Stimulated activated naive CD8-positive, alpha-beta T cell treated with anti-CD3 and anti-CD28 coated beads, Interleukin-15, amount 100 ng/mL, for 72 hours (primary cell): ENCODE data around the gene FOXN3.
"Not testable (repeated sequence)": the region's sequence is repeated elsewhere in the genome, so short reads cannot be mapped to it uniquely, and the experiment has no call there.

ENCODE experiments used
- ATAC-seq: fragments of 150-1000 bp; cut with Tn5 transposase; 2 replicates; pipeline ENCODE4 v1.10.0; 2021; ENCODE audit warnings: mild to moderate bottlenecking, moderate library complexity
- DNase-seq, 2 donors: peaks; one replicate each; pipeline ENCODE4 v3.0.0; 2021 to 2022
- H3K27ac Mint-ChIP-seq, 2 donors: one replicate each; pipeline ENCODE4 v1.8.0; 2022; ENCODE audit warnings: mild to moderate bottlenecking in 2 of 2, mixed read lengths in 2 of 2, moderate library complexity in 2 of 2
- H3K27me3 Mint-ChIP-seq: one replicate; pipeline ENCODE4 v1.8.0; 2022; ENCODE audit warnings: mixed read lengths
- H3K4me1 Mint-ChIP-seq: one replicate; pipeline ENCODE4 v1.8.0; 2022; ENCODE audit warnings: mild to moderate bottlenecking, mixed read lengths
- H3K4me3 Mint-ChIP-seq, 2 donors: one replicate each; pipeline ENCODE4 v1.8.0; 2022; ENCODE audit warnings: mild to moderate bottlenecking in 2 of 2, mixed read lengths in 2 of 2, moderate library complexity in 1 of 2
- H3K9me3 Mint-ChIP-seq, 2 donors: one replicate each; pipeline ENCODE4 v1.8.0; 2022; ENCODE audit warnings: mixed read lengths in 2 of 2

Gene FOXN3

DNA sequence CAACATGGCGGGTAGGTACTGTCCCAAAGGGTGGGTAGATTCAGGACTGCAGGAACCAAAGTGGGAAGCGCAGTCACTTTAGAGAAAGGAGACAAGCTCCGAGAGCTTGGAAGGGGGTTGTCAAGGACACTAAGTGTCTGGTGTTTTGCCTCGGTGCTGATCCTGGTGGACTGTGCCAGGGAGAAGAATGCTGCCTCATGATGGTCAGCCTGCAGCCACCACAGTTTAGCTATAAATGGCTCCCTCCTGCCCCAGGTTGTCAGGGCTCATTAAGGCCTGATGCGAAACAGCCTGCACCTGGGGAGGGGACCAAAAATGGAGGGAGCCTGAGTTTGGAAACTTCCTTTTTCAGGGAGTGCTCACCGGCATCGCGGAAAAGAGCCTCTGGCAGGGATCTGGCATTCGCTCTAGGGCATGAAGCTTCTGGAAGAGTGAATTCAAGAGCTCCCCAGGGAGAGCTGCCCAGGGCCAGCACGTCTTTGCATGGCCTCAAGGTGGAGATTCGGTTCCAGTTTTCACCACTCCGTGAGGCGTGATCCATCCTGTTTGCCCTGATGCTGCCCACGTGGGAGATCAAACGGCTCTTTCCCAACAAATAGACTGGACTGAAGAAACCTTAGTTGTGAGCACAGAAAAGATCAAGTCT, 164.0 kb downstream of the FOXN3 start:
- ATAC-seq (no peak), DNase-seq (no peak)
- H3K4me1 Mint-ChIP-seq: peaks cover 69% of the 10 kb centered on the region
- H3K27me3 Mint-ChIP-seq: no peaks in the 10 kb centered on the region
- no peak overlapping the region for H3K4me3 Mint-ChIP-seq
- H3K9me3 Mint-ChIP-seq: peaks cover 7 to 10% of the 10 kb centered on the region in 2 donors
- H3K27ac Mint-ChIP-seq: no peak overlapping the region

DNA sequence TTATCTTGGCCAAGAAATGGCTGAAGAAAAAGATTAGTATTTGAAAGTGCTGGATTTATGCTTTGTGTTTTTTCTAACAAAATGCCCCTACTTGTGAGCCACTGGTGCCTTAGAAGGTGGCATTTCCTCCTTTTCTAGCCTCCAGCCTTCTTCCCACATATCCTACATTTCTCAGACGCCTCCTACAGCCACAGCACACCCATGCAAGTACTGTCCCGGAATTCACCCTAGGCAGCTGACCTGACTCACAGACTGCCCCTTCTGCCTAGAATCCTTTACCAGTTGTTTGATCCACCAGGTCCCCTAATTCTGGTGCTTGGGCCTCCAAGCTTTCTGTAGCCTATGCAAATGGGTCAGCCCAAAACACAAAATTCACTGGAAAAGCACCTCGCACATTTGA, 166.0 kb downstream of the FOXN3 start:
- ATAC-seq (no peak), DNase-seq (no peak)
- peak overlapping the region in 1 of 2 donors; percentile 19 for H3K27ac Mint-ChIP-seq
- H3K4me3 Mint-ChIP-seq: no peak overlapping the region
- H3K9me3 Mint-ChIP-seq: peaks cover 7 to 10% of the 10 kb centered on the region in 2 donors
- H3K4me1 Mint-ChIP-seq: peaks cover 65% of the 10 kb centered on the region
- H3K27me3 Mint-ChIP-seq: no peaks in the 10 kb centered on the region

DNA sequence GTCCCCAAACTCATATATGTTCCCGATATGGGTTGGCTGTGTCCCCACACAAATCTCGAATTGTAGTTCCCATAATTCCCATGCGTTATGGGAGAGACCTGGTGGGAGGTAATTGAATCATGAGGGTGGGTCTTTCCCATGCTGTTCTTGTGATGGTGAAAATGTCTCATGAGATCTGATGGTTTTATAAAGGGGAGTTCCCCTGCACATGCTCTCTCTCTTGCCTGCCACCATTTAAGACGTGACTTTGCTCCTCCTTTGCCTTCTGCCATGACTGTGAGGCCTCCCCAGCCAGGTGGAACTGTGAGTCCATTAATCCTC, 166.4 kb downstream of the FOXN3 start:
- H3K27me3 Mint-ChIP-seq, DNase-seq, H3K4me3 Mint-ChIP-seq, ATAC-seq: not testable (repeated sequence)
- Mint-ChIP-seq H3K9me3 (peaks cover 7 to 10% of the 10 kb centered on the region in 2 donors), H3K4me1 (peaks cover 61% of the 10 kb centered on the region), H3K27ac (peak overlapping the region in 1 of 2 donors; percentile 19)

DNA sequence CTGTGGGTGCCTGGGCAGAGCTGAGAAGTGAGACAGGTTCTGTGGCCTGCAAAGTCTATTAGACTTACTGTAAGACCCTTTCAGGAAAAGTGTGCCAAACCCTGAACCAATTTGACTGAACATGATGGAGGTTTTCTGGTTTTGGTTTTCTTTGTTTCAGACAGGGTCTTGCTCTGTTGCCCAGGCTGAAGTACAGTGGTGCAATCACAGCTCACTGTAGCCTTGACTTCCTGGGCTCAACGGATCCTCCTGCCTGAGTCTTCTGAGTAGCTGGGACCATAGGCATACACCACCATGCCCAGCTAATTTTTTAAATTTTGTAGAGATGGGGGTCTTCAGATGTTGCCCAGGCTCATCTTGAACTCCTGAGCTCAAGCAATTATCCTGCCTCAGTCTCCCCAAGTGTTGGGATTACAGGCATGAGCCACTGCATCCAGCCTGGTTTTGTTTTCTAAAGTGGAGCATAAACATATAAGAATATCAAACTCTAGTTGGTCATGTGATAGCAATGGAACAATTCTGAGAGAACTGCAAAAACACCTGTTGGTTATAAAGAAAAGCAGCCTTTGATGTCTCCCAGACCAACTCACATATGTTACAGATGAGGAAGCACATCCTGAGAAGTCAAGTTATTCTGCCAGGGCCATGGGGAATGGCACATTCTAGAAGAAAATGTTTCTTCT, 166.9 kb downstream of the FOXN3 start:
- Mint-ChIP-seq H3K4me1 (peaks cover 58% of the 10 kb centered on the region), H3K9me3 (peaks cover 7 to 10% of the 10 kb centered on the region in 2 donors), H3K27me3 (no peaks in the 10 kb centered on the region), H3K4me3 (no peak overlapping the region), H3K27ac (no peak overlapping the region)
- no peak for ATAC-seq
- no peak for DNase-seq

DNA sequence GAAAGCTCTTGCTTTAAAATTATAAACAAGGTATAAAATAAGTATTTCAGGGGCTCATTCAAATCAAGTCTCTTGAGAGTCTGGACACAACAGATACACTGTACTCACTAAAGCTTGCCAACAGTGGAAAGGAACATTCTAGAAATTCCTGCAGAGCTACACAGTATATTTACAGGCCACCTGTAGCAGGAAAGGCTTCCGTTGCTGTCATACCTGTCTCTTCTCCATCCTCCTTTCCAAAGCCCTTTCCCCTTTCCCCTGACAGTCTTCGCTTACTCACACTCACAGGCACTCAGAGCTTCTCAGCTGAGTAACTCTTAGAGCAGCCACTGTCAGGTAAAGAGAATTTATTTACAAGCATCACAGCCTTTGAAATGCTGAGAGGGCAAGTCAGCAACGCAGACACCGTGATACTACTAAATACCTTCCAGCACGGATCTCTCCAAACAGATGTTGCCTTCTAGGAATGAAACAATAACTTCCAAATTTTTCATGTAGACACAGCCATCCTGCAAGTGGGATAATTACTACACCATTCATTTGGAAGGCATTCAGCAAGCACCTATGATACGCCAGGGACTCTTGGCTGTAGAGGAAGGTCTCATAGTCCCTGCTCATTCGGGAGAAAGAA, 167.9 kb downstream of the FOXN3 start:
- Mint-ChIP-seq H3K27me3 (no peaks in the 10 kb centered on the region), H3K9me3 (peaks cover 7 to 10% of the 10 kb centered on the region in 2 donors), H3K27ac (no peak overlapping the region), H3K4me1 (peaks cover 60% of the 10 kb centered on the region), H3K4me3 (no peak overlapping the region)
- ATAC-seq (no peak), DNase-seq (no peak)

DNA sequence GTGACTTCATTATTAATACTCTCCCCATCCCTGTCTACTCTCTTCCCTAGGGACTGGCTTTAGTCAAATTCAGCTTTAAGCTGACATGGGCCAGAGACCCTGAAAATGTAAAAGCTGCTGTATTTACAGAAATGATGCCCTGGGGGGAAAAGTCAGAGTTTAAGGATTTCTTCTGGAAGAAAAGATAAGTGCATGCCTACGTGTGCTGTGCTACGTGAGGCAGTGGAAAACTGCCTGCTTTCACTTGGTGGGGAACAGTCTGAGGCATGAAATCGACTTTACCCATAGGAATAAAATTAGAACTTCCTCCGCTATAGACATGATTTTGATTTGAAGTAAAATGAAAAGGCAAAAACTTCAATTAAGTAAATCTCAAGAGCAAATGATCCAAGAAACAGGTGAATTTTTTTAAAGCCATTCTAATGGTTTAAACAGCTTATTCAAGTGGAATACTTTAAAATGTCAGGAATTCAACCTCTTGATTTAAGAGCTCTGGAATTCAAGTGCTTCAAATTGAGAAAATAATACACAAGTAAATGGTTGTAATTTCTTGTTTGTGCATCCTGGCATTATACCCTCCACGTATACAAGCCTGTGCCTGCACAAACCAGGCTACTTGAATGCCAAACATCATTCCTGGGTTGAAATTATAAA, 168.5 kb downstream of the FOXN3 start:
- Mint-ChIP-seq H3K9me3 (peaks cover 7 to 10% of the 10 kb centered on the region in 2 donors), H3K4me1 (peaks cover 60% of the 10 kb centered on the region), H3K4me3 (no peak overlapping the region), H3K27ac (no peak overlapping the region), H3K27me3 (no peaks in the 10 kb centered on the region)
- DNase-seq (no peak), ATAC-seq (no peak)

DNA sequence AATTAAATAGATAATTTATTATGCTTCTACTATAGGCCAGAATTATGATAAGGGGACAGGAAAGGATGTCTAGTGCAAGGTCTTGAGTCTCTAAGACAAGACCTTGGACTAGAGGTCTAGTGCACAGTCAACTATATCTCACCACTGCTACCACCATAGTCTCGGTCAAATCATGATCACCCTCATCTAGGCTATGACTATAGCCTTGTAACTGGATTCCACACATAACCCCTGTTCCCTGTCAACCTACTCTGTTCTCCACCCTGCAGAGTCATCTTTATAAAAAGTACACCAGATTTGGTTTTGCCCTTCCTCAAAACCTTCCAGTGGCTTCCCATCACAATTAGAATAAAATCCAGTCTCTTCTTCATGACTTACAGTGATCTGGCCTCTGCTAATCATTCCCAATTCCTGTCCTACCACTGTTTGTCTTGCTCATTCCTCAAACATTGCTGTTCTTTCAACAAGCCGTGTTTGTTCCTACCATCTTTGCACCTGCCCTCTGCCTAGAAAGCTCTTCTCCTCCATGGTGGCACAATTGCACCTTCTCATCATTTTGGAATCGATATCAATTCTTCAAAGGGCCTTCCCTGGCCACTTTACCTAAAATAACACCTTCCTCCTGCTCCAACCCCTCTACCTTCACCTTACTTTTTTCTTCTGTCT, 169.4 kb downstream of the FOXN3 start:
- H3K9me3 Mint-ChIP-seq: peaks cover 7 to 10% of the 10 kb centered on the region in 2 donors
- DNase-seq (no peak), ATAC-seq (no peak)
- no peak overlapping the region for H3K4me3 Mint-ChIP-seq
- peak overlapping the region in 1 of 2 donors; percentile 17 for H3K27ac Mint-ChIP-seq
- no peaks in the 10 kb centered on the region for H3K27me3 Mint-ChIP-seq
- peaks cover 58% of the 10 kb centered on the region for H3K4me1 Mint-ChIP-seq

DNA sequence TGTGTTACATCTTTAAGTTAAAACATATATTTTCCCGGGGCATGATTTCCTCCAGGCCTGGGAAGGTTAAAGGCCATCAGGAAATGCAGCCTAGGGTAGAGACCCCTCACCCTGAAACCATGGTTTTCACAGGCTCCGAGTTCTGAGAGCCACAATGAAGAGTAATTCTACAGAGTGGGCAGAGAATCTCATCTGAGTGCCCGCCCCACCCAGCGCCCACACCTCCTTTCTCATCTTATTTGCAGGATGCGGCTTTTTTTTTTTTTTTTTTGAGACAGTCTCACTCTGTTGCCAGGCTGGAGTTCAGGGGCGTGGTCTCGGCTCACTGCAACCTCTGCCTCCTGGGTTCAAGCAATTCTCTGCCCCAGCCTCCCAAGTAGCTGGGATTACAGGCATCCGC, 170.7 kb downstream of the FOXN3 start:
- no peak for DNase-seq
- H3K9me3 Mint-ChIP-seq: peaks cover 7 to 9% of the 10 kb centered on the region in 2 donors
- H3K27ac Mint-ChIP-seq: peak overlapping the region in 1 of 2 donors; percentile 4
- no peak overlapping the region for H3K4me3 Mint-ChIP-seq
- ATAC-seq: no peak
- peaks cover 69% of the 10 kb centered on the region for H3K4me1 Mint-ChIP-seq
- H3K27me3 Mint-ChIP-seq: no peaks in the 10 kb centered on the region

DNA sequence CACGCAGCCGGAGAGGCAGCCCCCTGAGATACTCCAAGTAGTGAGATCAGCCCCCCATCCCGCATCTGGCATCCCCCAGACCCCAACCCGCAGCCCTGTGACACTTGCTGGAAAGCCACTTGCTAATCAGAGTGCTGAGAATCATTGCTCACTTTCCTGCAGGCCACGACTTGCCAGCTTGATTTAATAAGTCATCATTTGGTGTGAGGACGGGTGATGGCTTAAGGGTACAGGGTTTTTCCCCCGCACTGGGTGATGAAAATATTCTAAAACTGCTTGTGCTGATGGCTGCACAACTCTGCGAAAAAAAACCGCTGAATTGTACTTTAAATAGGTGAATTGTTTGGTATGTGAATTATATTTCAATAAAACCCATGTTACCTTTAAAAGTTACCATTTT, 171.2 kb downstream of the FOXN3 start:
- Mint-ChIP-seq H3K4me1 (peaks cover 69% of the 10 kb centered on the region), H3K27me3 (no peaks in the 10 kb centered on the region), H3K4me3 (no peak overlapping the region), H3K9me3 (peaks cover 3 to 4% of the 10 kb centered on the region in 2 donors), H3K27ac (no peak overlapping the region)
- ATAC-seq (no peak), DNase-seq (no peak)

DNA sequence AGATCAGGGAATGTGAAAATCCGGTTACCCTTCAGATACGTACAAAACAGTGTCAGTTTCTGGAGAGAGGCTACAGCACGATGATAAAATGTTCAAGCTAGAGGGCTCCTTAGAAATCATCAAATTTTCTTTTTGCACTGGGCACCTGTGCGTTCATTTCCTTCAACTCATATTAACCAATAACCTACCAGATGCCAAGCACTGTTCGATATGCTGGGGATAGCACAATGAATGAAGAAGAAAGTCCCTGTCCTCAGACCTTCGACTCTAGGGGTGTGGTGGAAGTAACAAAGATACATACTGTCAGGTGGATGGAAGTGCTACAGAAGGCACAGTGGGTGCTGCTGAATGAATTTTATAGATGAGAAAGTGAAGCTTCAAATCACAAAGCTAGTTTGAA, 172.3 kb downstream of the FOXN3 start:
- Mint-ChIP-seq H3K27ac (peak overlapping the region in 1 of 2 donors; percentile 10), H3K4me1 (peaks cover 71% of the 10 kb centered on the region), H3K27me3 (no peaks in the 10 kb centered on the region), H3K9me3 (no peaks in the 10 kb centered on the region), H3K4me3 (no peak overlapping the region)
- ATAC-seq (no peak), DNase-seq (no peak)

DNA sequence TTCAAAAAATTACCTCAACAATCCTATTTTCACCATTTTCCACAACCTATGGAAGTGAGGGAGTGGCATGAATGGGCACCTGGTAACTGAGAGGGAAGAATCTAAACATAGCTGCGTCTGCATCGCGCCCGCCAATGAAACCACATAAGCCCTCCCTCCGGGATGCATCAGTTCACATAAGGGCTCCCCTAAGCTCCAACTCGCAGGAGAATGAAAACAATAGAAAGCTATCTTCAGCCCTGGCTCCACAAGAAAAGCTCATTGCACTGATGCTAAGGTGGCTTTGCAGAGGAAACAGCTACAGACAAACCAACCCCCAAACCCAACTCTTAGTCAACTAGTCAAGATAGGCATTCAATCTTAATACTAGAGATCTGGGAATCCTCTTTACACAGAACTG, 173.3 kb downstream of the FOXN3 start:
- DNase-seq (no peak), ATAC-seq (no peak)
- Mint-ChIP-seq H3K27ac (no peak overlapping the region), H3K4me1 (peaks cover 78% of the 10 kb centered on the region), H3K9me3 (no peaks in the 10 kb centered on the region), H3K4me3 (no peak overlapping the region), H3K27me3 (no peaks in the 10 kb centered on the region)

DNA sequence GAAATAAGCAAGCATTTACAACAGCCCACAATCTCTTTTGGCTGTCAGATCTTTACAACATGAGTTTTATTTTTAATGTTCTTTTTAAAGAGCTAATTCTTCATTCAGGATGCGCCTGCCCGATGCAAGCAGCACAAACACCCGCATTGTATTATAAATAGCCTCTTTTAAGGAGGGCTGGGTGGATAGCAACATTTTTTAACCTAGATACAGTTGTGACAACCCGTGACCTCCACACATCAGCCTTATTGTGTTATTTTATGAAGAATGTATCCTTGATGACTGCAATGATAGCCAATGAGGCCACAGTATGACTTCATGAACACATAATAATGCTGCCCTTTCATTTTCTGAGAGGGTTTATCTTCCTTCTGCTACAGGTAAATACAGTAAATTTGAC, 173.7 kb downstream of the FOXN3 start:
- DNase-seq (no peak), ATAC-seq (no peak)
- Mint-ChIP-seq H3K4me1 (peaks cover 75% of the 10 kb centered on the region), H3K4me3 (no peak overlapping the region), H3K9me3 (no peaks in the 10 kb centered on the region), H3K27me3 (no peaks in the 10 kb centered on the region), H3K27ac (no peak overlapping the region)

DNA sequence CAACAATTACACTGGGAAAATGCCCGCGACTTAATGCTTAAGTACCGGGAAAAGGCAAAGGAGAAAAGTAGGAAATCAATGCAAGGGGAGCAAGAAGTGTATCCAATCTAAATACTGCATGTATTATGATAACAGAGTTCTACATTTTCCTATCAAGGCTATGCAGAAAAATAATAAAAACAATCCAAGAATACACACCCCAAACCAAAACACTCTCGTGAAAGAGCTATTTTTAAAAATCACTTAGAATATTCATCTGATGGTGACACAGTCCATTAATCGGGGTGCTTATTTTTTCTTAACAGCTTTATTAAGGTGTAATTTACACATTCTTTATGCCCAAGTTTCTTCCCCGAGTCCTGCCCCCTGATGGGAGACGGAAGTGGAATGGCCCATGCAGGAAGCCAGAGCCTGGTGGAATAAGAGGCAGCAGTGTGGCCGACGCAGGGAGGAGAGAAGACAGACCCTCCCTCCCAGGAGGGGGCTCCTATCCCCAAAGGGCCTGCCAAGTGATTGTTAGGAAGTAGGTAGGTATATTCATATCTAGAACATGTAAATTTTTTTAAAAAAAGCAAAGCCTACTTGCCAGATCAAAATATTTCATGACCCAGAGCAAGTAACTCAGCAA, 174.3 kb downstream of the FOXN3 start:
- Mint-ChIP-seq H3K4me1 (peaks cover 70% of the 10 kb centered on the region), H3K4me3 (no peak overlapping the region), H3K9me3 (no peaks in the 10 kb centered on the region), H3K27ac (peak overlapping the region in 1 of 2 donors; percentile 60), H3K27me3 (no peaks in the 10 kb centered on the region)
- DNase-seq (no peak), ATAC-seq (no peak)

DNA sequence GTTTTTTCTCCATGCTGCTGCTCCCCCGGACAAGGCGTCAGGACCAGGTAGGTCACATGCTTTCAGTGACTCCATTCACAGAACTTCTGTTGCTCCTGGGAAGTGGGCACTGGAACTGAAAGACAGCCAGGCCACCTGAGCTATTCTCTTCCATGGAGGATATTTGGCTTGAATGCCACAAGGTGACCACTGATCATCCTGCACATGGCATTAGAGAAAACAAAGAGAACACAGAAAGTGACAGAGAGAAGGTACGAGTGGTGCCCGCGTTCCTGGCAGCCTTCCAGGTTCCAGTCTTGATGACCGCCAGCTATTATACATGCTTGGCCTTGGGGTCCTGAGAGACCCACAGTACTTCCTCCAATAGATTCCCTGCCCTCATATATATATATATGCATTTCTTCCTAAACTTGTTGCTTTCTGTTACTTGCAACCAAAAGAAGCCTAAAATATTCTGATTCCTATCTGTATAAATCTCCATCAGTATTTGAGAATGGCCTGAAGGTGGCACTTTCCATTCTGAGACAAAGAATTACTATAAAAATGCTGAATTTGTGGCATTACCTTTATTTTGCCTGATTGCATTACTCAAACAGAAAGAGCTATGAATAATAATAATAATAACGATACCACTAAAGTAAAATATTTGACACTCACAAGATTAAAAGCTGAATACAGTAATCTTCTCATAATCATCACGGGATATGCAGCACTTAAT, 174.9 kb downstream of the FOXN3 start:
- DNase-seq (no peak), ATAC-seq (no peak)
- Mint-ChIP-seq H3K27ac (peak overlapping the region in 1 of 2 donors; percentile 60), H3K4me1 (peaks cover 64% of the 10 kb centered on the region), H3K4me3 (no peak overlapping the region), H3K27me3 (no peaks in the 10 kb centered on the region), H3K9me3 (no peaks in the 10 kb centered on the region)

DNA sequence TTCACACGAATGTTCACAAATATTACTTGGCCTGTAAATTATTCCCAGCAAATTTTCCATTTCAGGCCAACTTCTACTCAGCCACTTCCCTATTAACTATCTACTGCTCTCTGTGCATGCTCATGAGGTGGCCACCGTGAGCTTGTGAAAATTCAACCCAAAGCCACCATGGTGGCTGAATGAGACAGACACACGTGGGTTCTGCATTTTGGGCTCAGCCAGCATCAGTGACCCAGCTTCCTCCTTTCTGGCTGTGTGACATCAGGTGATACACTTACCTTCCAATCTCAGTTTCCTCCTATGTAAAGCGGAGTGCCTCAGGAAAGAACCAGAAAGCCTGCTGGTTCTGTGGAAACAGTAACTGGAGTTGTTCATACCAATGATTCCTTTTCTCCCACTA, 175.8 kb downstream of the FOXN3 start:
- Mint-ChIP-seq H3K27ac (no peak overlapping the region), H3K27me3 (no peaks in the 10 kb centered on the region), H3K4me1 (peaks cover 59% of the 10 kb centered on the region), H3K9me3 (peaks cover 0 to 7% of the 10 kb centered on the region in 2 donors), H3K4me3 (no peak overlapping the region)
- ATAC-seq (no peak), DNase-seq (no peak)
